Kidney epithelial cell (primary cell): ENCODE measurements around the gene SYCE1L. TPM values are rescaled to one million over a fixed set of nuclear protein-coding genes. Genes with fewer than 3 reads are reported as not detected.
A peak's percentile ranks its signal among the peaks of the same experiment; 100 is the strongest.

Experiments
- DNase-seq: peaks from one replicate; pipeline ENCODE4 v3.0.0-alpha.2; 2010; ENCODE audit warnings: low read depth
- H3K27me3 ChIP-seq: 2 replicates; pipeline ENCODE4 v1.6.0; 2011; ENCODE audit warnings: low read length; ENCODE audit not compliant: control insufficient read depth, insufficient read depth
- H3K36me3 ChIP-seq: 2 replicates; pipeline ENCODE4 v1.5.1; 2011; ENCODE audit warnings: low read length; ENCODE audit not compliant: control insufficient read depth, insufficient read depth
- H3K4me3 ChIP-seq: 2 replicates; pipeline ENCODE4 v1.5.1; 2011; ENCODE audit warnings: low read depth, mild to moderate bottlenecking, control low read depth, low read length
- CTCF ChIP-seq: IDR thresholded peaks from 2 replicates; pipeline ENCODE4 v1.5.1; 2011; ENCODE audit warnings: mild to moderate bottlenecking, moderate library complexity, low read length, control low read depth, inconsistent platforms; ENCODE audit not compliant: insufficient read depth, poor library complexity, severe bottlenecking
- total RNA-seq: library from RNA; depleted of rRNA; stranded (reverse); fragments of >200 nt; gene quantifications from 2 replicates; pipeline ENCODE4 v1.2.3, GENCODE V29; 2015

SYCE1L gene
- total RNA-seq, 1 donor from 2014 or later: 7.5 TPM

DNA sequence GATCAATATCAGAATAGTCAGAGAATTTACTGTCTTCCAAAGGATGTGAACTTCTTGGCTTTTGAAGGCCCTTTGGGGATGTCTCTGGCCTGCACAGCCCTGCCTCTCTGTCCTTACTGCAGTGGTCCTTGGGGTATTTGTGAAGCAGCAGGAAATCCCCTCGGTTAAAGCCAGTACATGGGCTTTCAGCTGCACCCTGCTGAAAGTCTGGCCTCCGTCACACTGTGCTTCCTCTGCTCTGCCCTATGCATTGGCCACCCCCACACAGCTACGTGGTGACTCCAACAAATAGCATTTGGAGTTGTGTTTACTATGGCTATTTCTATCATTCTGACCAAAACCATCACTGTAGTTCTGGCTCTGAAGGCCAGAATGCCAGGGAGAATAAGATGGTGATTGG, 21.2 kb downstream of the SYCE1L start:
- no peak overlapping the region for H3K4me3 ChIP-seq
- no peak for TF ChIP-seq CTCF
- DNase-seq: no peak
- H3K27me3 ChIP-seq: no peaks in the 10 kb centered on the region
- H3K36me3 ChIP-seq: no peaks in the 10 kb centered on the region

DNA sequence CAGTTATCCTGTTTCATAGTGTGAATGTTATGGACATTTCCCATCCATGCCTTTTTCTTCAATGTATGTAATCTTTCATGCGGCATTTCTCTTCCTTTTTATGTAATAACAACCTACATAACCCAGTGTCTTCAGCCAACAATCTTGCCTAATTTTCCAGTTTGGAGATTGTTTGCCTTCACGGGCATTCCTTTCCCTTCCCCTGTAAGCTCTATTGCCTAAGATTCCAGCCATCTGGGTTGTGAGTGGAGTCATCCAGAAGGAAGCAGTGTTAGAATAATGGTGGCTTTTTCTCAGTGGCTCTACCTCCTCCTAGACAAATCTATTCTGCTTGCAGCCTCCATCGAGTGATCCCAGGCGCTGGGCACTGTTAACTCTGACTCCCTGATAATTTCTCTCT, 22.3 kb downstream of the SYCE1L start:
- no peaks in the 10 kb centered on the region for H3K36me3 ChIP-seq
- no peak for DNase-seq
- no peaks in the 10 kb centered on the region for H3K27me3 ChIP-seq
- H3K4me3 ChIP-seq: no peak overlapping the region
- no peak for TF ChIP-seq CTCF

DNA sequence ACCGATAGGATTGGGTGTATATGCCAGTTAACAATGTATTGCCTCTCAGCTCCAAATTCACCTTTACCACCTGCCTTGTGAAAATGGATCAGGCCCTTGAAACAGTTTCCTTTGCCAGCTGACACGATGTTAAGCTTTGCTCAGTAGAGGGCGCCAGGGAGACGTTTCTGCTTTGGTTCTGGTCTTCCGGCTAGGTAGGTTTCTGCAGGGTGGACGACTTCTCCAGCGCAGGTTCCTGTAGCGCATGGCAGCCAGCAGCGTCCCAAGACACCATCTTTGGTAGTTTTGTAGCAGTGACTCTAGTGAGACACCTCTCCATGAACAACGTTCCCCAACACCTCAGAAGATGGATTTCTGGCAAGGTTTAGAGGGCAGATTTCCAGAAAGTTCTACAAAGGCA, 24.0 kb downstream of the SYCE1L start:
- DNase-seq: no peak
- Histone ChIP-seq H3K36me3 (no peaks in the 10 kb centered on the region), H3K4me3 (no peak overlapping the region), H3K27me3 (no peaks in the 10 kb centered on the region)
- TF ChIP-seq CTCF: peak; percentile 28

DNA sequence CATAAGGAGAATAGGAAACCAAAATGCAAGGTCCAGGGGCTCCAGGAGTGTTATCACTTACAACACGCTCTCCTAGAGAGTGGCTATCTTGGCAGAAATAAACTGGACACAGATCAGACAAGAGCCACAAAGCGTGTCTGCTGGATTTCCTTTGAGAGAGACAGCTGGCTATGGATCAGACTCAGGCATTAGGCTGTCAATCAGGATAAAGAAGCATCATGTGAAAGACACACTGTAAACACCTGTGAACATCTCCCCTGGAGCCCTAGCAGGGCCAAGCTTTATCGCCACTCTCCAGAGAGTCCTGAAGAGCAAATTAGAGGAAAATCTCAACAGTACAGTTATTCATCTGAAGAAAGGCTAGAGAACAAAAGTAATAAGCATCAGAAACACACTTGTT, 26.0 kb downstream of the SYCE1L start:
- Histone ChIP-seq H3K36me3 (no peaks in the 10 kb centered on the region), H3K4me3 (no peak overlapping the region), H3K27me3 (no peaks in the 10 kb centered on the region)
- DNase-seq: no peak
- no peak for TF ChIP-seq CTCF

DNA sequence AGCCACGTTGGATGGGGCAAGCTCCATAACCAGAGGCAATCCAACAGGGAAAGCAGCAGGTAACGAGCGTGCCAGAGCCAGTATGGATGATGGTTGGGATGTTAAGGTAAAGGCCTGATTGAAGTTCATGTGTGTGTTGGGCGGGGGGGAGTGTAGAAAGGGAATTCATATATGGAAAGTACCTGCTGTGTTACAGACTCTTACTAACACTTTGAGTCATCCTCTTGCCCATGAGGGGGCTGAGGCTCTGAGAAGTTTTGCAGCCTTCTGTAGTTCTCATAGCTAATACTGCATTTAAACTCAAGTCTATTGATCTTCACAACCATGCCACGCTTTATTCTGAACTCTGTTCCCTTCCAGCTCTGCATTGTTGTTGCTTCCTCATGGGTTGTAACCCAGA, 28.5 kb downstream of the SYCE1L start:
- DNase-seq: no peak
- TF ChIP-seq CTCF: no peak
- Histone ChIP-seq H3K4me3 (no peak overlapping the region), H3K36me3 (no peaks in the 10 kb centered on the region), H3K27me3 (no peaks in the 10 kb centered on the region)

- Histone ChIP-seq H3K4me3 (no peak overlapping the region), H3K27me3 (no peaks in the 10 kb centered on the region), H3K36me3 (no peaks in the 10 kb centered on the region)
- no peak for DNase-seq
- TF ChIP-seq CTCF: no peak
Observed at GRCh38 chr16:77231047-77231446, 31.8 kb downstream of the SYCE1L start.
